OCI-LY3 (cell line): ENCODE measurements around the gene UBL4A.

Experiments
- EZH2phosphoT487 ChIP-seq: fragments of 200-600 bp; shearing (Covaris generic); IDR thresholded peaks from 2 replicates; pipeline ENCODE4 v1.6.1; 2018; ENCODE audit warnings: antibody characterized with exemption, mixed run types, low read depth
- TF ChIP-seq, protein P1 (sequence below): fragments of 200-600, 300-600 bp; sonication (generic); IDR thresholded peaks from 2 replicates; pipeline ENCODE4 v1.5.1; 2014; ENCODE audit warnings: antibody characterized with exemption, low read length, low read depth

DNA sequence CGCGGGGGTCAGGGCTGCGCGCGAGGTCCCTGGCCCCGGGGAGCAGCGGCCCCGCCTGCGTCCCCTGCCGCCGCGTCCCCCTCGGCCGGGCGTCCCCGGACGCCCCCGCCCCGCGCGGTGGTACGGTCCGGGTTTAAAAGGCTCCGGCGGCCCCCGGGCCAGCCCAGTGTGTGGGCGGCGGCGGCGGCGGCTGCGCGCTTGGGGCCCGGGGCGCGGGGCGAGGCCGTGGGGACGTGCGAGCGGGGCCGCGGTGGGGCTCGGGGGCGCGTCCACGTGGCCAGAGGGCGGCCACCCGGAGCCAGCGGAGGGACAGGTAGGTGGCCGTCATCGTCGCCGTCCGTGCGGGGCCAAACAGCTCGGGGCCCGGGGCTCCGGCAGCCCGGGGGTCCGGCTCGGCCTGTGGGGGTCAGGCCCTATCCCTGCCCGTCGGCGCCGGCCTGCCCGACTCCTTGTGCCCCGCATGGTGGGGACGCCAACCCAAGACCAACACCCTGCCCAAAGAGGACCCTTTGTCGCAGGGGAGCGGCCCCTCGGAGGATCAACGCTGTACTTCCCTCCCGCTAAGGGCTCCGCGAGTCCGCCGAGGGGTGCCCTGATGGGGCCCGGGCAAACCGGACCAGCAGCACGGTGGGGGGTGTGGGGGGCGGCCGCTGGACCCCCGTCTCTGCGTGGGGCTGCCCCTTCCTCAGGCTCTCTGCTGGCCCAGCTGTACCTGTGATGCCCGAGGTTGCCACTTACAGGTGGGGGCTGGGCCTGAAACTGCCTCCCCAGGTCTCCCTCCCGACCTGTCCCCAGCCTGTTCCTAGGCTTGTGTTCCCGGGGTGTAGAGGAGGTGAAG lies 28.1 kb downstream of the UBL4A start, which contains the start of gene PLXNA3:
- TF ChIP-seq, protein P1, sequence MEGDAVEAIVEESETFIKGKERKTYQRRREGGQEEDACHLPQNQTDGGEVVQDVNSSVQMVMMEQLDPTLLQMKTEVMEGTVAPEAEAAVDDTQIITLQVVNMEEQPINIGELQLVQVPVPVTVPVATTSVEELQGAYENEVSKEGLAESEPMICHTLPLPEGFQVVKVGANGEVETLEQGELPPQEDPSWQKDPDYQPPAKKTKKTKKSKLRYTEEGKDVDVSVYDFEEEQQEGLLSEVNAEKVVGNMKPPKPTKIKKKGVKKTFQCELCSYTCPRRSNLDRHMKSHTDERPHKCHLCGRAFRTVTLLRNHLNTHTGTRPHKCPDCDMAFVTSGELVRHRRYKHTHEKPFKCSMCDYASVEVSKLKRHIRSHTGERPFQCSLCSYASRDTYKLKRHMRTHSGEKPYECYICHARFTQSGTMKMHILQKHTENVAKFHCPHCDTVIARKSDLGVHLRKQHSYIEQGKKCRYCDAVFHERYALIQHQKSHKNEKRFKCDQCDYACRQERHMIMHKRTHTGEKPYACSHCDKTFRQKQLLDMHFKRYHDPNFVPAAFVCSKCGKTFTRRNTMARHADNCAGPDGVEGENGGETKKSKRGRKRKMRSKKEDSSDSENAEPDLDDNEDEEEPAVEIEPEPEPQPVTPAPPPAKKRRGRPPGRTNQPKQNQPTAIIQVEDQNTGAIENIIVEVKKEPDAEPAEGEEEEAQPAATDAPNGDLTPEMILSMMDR, result no peak
- no peak for TF ChIP-seq EZH2phosphoT487
